GM23338 (cell line): ENCODE results near the gene FAM76A. TPM values are rescaled to one million over a fixed set of nuclear protein-coding genes. Genes with fewer than 3 reads are reported as not detected.

Source experiments
- ATAC-seq: fragments of 200-7000 bp; cut with Tn5 transposase; 3 replicates; pipeline ENCODE4 v1.9.1; 2020
- DNase-seq: peaks from one replicate; pipeline ENCODE4 v3.0.0-alpha.2; 2015; ENCODE audit warnings: low spot score
- H2AFZ ChIP-seq: fragments of 200-600 bp; sonication (generic); 2 replicates; pipeline ENCODE4 v1.8.0; 2016; ENCODE audit warnings: antibody characterized with exemption, mild to moderate bottlenecking, moderate library complexity
- H3F3A ChIP-seq: fragments of 200-600 bp; sonication (generic); replicated peaks from 2 replicates; pipeline ENCODE4 v1.8.0; 2017; ENCODE audit warnings: antibody characterized with exemption, mixed run types, low read depth
- H3K27ac ChIP-seq: fragments of 200-600 bp; sonication (generic); 2 replicates; pipeline ENCODE4 v1.6.1; 2016; ENCODE audit warnings: low read depth
- H3K27me3 ChIP-seq: fragments of 200-600 bp; sonication (generic); 2 replicates; pipeline ENCODE4 v1.8.0; 2016; ENCODE audit warnings: mild to moderate bottlenecking, mixed run types, moderate library complexity; ENCODE audit not compliant: insufficient read depth
- H3K36me3 ChIP-seq: fragments of 200-600 bp; sonication (generic); 2 replicates; pipeline ENCODE4 v1.8.0; 2016; ENCODE audit warnings: mild to moderate bottlenecking; ENCODE audit not compliant: insufficient read depth
- H3K4me1 ChIP-seq: fragments of 200-600 bp; sonication (generic); 2 replicates; pipeline ENCODE4 v1.8.0; 2016; ENCODE audit warnings: mild to moderate bottlenecking, moderate library complexity; ENCODE audit not compliant: insufficient read depth
- H3K4me2 ChIP-seq: fragments of 200-600 bp; sonication (generic); 2 replicates; pipeline ENCODE4 v1.7.1; 2017; ENCODE audit warnings: mixed run types
- H3K4me3 ChIP-seq: fragments of 200-600 bp; sonication (generic); 2 replicates; pipeline ENCODE4 v1.6.1; 2016; ENCODE audit warnings: mixed run types
- H3K79me2 ChIP-seq: fragments of 200-600 bp; sonication (generic); replicated peaks from 2 replicates; pipeline ENCODE4 v1.8.0; 2017; ENCODE audit warnings: mild to moderate bottlenecking; ENCODE audit not compliant: insufficient read depth
- H3K9me2 ChIP-seq: fragments of 200-600 bp; sonication (generic); 2 replicates; pipeline ENCODE4 v1.8.0; 2017; ENCODE audit not compliant: insufficient read depth
- H4K20me1 ChIP-seq: fragments of 200-600 bp; sonication (generic); replicated peaks from 2 replicates; pipeline ENCODE4 v1.8.0; 2017; ENCODE audit warnings: mild to moderate bottlenecking; ENCODE audit not compliant: insufficient read depth
- H3K27ac Mint-ChIP-seq: 2 replicates; pipeline ENCODE4 v1.8.0; 2020; ENCODE audit warnings: inconsistent platforms, mild to moderate bottlenecking, moderate library complexity, mixed read lengths
- H3K27me3 Mint-ChIP-seq: 3 replicates; pipeline ENCODE4 v1.8.0; 2022; ENCODE audit warnings: low read depth, mild to moderate bottlenecking, moderate library complexity, mixed read lengths, inconsistent platforms; ENCODE audit not compliant: insufficient read depth, poor library complexity
- H3K36me3 Mint-ChIP-seq: 3 replicates; pipeline ENCODE4 v1.8.0; 2021; ENCODE audit warnings: low read depth, mild to moderate bottlenecking, inconsistent platforms, moderate library complexity, mixed read lengths
- H3K4me1 Mint-ChIP-seq: 3 replicates; pipeline ENCODE4 v1.8.0; 2020; ENCODE audit warnings: mild to moderate bottlenecking, inconsistent platforms, mixed read lengths
- H3K4me3 Mint-ChIP-seq: 3 replicates; pipeline ENCODE4 v1.8.0; 2021; ENCODE audit warnings: moderate library complexity, mild to moderate bottlenecking, inconsistent platforms, mixed read lengths
- H3K9me3 Mint-ChIP-seq: 3 replicates; pipeline ENCODE4 v1.8.0; 2020; ENCODE audit warnings: moderate library complexity, mild to moderate bottlenecking, inconsistent platforms, mixed read lengths
- CREB1 ChIP-seq: fragments of 250-450 bp; sonication (Bioruptor Pico); IDR thresholded peaks from 2 replicates; pipeline ENCODE4 v1.5.0; 2020; ENCODE audit warnings: low read depth, mild to moderate bottlenecking, moderate library complexity
- EZH2phosphoT487 ChIP-seq: fragments of 200-600 bp; sonication (generic); IDR thresholded peaks from one replicate; pipeline ENCODE4 v1.8.1; 2018; ENCODE audit warnings: antibody characterized with exemption; ENCODE audit not compliant: unreplicated experiment
- JUNB ChIP-seq: IDR thresholded peaks from one replicate; pipeline ENCODE4 v1.6.1; 2016; ENCODE audit warnings: antibody characterized with exemption; ENCODE audit not compliant: unreplicated experiment
- POLR2AphosphoS5 ChIP-seq: IDR thresholded peaks from 2 replicates; pipeline ENCODE4 v1.6.1; 2016; ENCODE audit warnings: antibody characterized with exemption, low read depth
- STAT1 ChIP-seq: IDR thresholded peaks from one replicate; pipeline ENCODE4 v1.6.1; 2016; ENCODE audit warnings: antibody characterized with exemption; ENCODE audit not compliant: unreplicated experiment
- ZNF114 ChIP-seq: fragments of 250-450 bp; sonication (Bioruptor Pico); IDR thresholded peaks from 2 replicates; pipeline ENCODE4 v1.5.0; 2020; ENCODE audit warnings: mild to moderate bottlenecking, moderate library complexity
- ZNF331 ChIP-seq: fragments of 250-450 bp; sonication (Bioruptor Pico); IDR thresholded peaks from 2 replicates; pipeline ENCODE4 v1.5.0; 2020; ENCODE audit warnings: low read depth, mild to moderate bottlenecking, moderate library complexity
- polyA plus RNA-seq: library from polyadenylated mRNA; unstranded; fragments of >200 nt; fragmentation: Nextera tagmentation; extraction: Ambion mirVana; gene quantifications from 2 replicates; pipeline ENCODE4 v1.2.1, GENCODE V29; 2016
- total RNA-seq: library from RNA; depleted of rRNA; stranded (reverse); fragments of >200 nt; shearing (Covaris generic); gene quantifications from 2 replicates; pipeline ENCODE4 v1.2.3, GENCODE V29; 2014
- TF ChIP-seq, protein P1 (sequence below): IDR thresholded peaks from 2 replicates; pipeline ENCODE4 v1.6.1; 2016; ENCODE audit warnings: antibody characterized with exemption
- TF ChIP-seq, protein P2 (sequence below): IDR thresholded peaks from one replicate; pipeline ENCODE4 v1.6.1; 2018; ENCODE audit warnings: antibody characterized with exemption; ENCODE audit not compliant: unreplicated experiment
- TF ChIP-seq, protein P3 (sequence below), 2 experiments: fragments of 200-600 bp in 1 of 2; sonication (generic) in 1 of 2; conservative IDR thresholded peaks; 2 replicates each; pipeline versions ENCODE4 v1.5.1 to v1.6.1; 2016 to 2017; ENCODE audit warnings: antibody characterized with exemption in 2 of 2, low read depth in 2 of 2, mild to moderate bottlenecking in 2 of 2, moderate library complexity in 1 of 2

FAM76A gene
- total and polyA plus RNA-seq, 2 experiments from 2014 or later = 12.5 to 13.8 TPM

DNA sequence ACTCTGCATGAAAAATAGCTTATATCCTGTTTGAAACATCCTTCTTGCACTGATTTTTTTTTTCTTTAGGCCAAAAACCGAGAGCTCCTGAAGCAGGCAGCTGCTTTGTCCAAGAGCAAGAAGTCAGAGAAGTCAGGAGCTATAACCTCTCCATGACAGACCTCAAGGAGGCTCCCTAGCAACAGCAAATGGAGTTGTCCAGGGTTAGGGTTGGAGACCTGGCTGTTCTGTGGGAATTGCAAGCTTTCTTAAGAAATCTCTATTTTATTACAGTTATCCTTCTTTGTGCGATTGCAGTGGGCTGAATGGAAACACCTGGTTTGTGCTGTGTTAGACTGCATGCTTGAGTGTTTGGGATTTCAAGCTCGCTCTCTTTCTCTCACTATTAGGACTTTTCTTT, 34.7 kb downstream of the FAM76A start:
- no peaks in the 10 kb centered on the region for H3K27me3 Mint-ChIP-seq
- no peaks in the 10 kb centered on the region for H3K9me2 ChIP-seq
- ATAC-seq = peak; percentile 33; the same call in 2 of the 3 replicates

DNA sequence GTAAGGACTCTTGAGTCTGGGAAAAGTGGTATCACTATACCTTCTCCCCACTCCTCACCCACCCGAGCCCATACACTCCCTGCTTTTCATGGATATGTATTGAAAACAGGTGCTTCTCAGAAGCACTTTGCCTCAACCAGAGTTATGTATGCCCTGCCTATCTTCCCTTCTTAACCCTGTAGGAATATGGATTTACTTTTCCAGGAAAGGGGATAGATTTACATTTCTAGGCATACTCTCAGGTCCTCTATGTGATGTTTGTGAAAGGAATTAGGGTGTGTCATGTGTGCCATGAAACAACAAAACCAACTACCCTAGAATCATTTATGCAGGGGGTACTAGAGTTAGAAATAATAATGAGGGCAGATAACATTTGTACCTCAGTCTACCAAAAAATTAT, 36.3 kb downstream of the FAM76A start:
- H3K4me1 ChIP-seq = no peaks in the 10 kb centered on the region
- no peaks in the 10 kb centered on the region for H3K9me2 ChIP-seq
- H3K4me3 ChIP-seq = no peak overlapping the region
- H3F3A ChIP-seq = no peaks in the 10 kb centered on the region
- H3K4me2 ChIP-seq = no peak overlapping the region
- ATAC-seq (no peak), DNase-seq (no peak)
- Mint-ChIP-seq H3K36me3 (peaks cover 5% of the 10 kb centered on the region; the same call in 2 of the 3 replicates), H3K9me3 (no peaks in the 10 kb centered on the region), H3K27me3 (no peaks in the 10 kb centered on the region), H3K4me1 (no peaks in the 10 kb centered on the region), H3K4me3 (no peak overlapping the region), H3K27ac (no peak overlapping the region)
- no peak overlapping the region for H2AFZ ChIP-seq
- H3K27ac ChIP-seq = no peak overlapping the region
- H3K79me2 ChIP-seq = no peaks in the 10 kb centered on the region
- H3K27me3 ChIP-seq = no peaks in the 10 kb centered on the region
- TF ChIP-seq POLR2AphosphoS5 (no peak), STAT1 (no peak), ZNF331 (CRISPR knock-in tag) (no peak), JUNB (no peak), ZNF114 (no peak)
- TF ChIP-seq, protein P1, sequence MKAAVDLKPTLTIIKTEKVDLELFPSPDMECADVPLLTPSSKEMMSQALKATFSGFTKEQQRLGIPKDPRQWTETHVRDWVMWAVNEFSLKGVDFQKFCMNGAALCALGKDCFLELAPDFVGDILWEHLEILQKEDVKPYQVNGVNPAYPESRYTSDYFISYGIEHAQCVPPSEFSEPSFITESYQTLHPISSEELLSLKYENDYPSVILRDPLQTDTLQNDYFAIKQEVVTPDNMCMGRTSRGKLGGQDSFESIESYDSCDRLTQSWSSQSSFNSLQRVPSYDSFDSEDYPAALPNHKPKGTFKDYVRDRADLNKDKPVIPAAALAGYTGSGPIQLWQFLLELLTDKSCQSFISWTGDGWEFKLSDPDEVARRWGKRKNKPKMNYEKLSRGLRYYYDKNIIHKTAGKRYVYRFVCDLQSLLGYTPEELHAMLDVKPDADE = no peak
- TF ChIP-seq, protein P2, sequence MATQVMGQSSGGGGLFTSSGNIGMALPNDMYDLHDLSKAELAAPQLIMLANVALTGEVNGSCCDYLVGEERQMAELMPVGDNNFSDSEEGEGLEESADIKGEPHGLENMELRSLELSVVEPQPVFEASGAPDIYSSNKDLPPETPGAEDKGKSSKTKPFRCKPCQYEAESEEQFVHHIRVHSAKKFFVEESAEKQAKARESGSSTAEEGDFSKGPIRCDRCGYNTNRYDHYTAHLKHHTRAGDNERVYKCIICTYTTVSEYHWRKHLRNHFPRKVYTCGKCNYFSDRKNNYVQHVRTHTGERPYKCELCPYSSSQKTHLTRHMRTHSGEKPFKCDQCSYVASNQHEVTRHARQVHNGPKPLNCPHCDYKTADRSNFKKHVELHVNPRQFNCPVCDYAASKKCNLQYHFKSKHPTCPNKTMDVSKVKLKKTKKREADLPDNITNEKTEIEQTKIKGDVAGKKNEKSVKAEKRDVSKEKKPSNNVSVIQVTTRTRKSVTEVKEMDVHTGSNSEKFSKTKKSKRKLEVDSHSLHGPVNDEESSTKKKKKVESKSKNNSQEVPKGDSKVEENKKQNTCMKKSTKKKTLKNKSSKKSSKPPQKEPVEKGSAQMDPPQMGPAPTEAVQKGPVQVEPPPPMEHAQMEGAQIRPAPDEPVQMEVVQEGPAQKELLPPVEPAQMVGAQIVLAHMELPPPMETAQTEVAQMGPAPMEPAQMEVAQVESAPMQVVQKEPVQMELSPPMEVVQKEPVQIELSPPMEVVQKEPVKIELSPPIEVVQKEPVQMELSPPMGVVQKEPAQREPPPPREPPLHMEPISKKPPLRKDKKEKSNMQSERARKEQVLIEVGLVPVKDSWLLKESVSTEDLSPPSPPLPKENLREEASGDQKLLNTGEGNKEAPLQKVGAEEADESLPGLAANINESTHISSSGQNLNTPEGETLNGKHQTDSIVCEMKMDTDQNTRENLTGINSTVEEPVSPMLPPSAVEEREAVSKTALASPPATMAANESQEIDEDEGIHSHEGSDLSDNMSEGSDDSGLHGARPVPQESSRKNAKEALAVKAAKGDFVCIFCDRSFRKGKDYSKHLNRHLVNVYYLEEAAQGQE = no peak
- no peaks in the 10 kb centered on the region; the same call in 1 of the 2 replicates for H4K20me1 ChIP-seq
- H3K36me3 ChIP-seq = peaks cover 8% of the 10 kb centered on the region

More for the DNA sequence above, 34.7 kb downstream of the FAM76A start:
- H3K27me3 ChIP-seq = no peaks in the 10 kb centered on the region
- H3K36me3 ChIP-seq = peaks cover 8% of the 10 kb centered on the region
- H3K36me3 Mint-ChIP-seq = peaks cover 9% of the 10 kb centered on the region; the same call in 2 of the 3 replicates
- no peak overlapping the region for H3K27ac ChIP-seq
- H3K4me3 ChIP-seq = no peak overlapping the region
- H3F3A ChIP-seq = no peaks in the 10 kb centered on the region
- TF ChIP-seq CREB1 (CRISPR knock-in tag) (no peak), EZH2phosphoT487 (no peak)
- TF ChIP-seq, protein P3, sequence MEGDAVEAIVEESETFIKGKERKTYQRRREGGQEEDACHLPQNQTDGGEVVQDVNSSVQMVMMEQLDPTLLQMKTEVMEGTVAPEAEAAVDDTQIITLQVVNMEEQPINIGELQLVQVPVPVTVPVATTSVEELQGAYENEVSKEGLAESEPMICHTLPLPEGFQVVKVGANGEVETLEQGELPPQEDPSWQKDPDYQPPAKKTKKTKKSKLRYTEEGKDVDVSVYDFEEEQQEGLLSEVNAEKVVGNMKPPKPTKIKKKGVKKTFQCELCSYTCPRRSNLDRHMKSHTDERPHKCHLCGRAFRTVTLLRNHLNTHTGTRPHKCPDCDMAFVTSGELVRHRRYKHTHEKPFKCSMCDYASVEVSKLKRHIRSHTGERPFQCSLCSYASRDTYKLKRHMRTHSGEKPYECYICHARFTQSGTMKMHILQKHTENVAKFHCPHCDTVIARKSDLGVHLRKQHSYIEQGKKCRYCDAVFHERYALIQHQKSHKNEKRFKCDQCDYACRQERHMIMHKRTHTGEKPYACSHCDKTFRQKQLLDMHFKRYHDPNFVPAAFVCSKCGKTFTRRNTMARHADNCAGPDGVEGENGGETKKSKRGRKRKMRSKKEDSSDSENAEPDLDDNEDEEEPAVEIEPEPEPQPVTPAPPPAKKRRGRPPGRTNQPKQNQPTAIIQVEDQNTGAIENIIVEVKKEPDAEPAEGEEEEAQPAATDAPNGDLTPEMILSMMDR (conservative IDR thresholded peaks at IDR 0.05; ENCODE audit: low read depth in 2 of 2) = peak in 1 of 2 experiments; percentile 45; a peak in 2 of 4 replicates
- H3K4me3 Mint-ChIP-seq = no peak overlapping the region
- H4K20me1 ChIP-seq = no peaks in the 10 kb centered on the region; the same call in 1 of the 2 replicates
- H3K4me2 ChIP-seq = no peak overlapping the region
- no peaks in the 10 kb centered on the region for H3K9me3 Mint-ChIP-seq
- no peak overlapping the region for H2AFZ ChIP-seq
- DNase-seq = peak; percentile 10
- H3K27ac Mint-ChIP-seq = no peak overlapping the region
- no peaks in the 10 kb centered on the region for H3K4me1 Mint-ChIP-seq
- no peaks in the 10 kb centered on the region for H3K4me1 ChIP-seq
- H3K79me2 ChIP-seq = no peaks in the 10 kb centered on the region
